AG08395 (cell line): Measurements from ENCODE around the gene TNS3.

Source experiments
- DNase-seq: peaks from one replicate; pipeline ENCODE4 v3.0.0; 2012; ENCODE audit warnings: mixed read lengths, low spot score

Gene TNS3

GRCh38 chr7:47540387-47541350 is 41.2 kb downstream of the TNS3 start:
- no peak for DNase-seq

- no peak for DNase-seq
These were observed 41.9 kb downstream of the TNS3 start for GRCh38 chr7:47540053-47540386.

GRCh38 chr7:47539398-47540052 is 42.4 kb downstream of the TNS3 start:
- DNase-seq = peak; percentile 44

GRCh38 chr7:47538846-47539311 is 43.0 kb downstream of the TNS3 start:
- no peak for DNase-seq

GRCh38 chr7:47537716-47538675 is 43.9 kb downstream of the TNS3 start:
- DNase-seq = no peak

GRCh38 chr7:47536661-47537611 is 45.0 kb downstream of the TNS3 start:
- DNase-seq = peak; percentile 90

GRCh38 chr7:47535704-47536628 is 45.9 kb downstream of the TNS3 start:
- DNase-seq = no peak

DNA sequence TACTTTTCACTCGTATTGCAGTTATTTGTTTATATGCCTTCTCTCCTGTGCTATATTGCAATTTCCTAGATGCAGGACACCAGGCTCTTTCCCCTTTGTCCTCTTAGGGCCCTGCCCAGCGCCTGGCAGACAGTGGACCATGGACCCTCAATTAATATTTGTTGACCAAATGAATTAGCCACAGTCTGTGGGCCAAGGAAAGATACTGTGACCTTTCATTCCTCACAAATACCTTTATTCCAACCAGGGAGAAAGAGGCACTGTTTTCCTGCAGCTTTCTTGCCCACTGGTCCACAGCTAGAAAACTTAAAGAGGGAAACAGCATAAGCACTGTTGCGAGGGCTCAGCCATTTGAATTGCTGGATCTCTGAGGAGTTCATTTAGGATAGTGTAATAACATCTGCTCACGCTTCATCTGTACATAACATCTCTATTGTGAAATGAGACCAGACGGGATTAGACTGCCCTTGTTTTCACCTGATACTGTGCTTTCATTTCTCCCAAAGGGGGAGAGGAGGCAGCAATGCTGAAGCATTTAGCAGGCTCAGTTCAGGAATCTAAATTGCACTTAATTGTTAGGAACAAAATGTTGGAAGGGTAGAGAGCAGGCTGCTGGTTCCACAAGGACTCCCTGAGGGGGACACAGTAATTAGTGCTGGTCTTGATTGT is 46.7 kb downstream of the TNS3 start:
- DNase-seq = no peak

- DNase-seq = no peak
These were observed 47.4 kb downstream of the TNS3 start for GRCh38 chr7:47534322-47535034.

- no peak for DNase-seq
These were observed 50.1 kb downstream of the TNS3 start for GRCh38 chr7:47531584-47532492.

- no peak for DNase-seq
These were observed 51.9 kb downstream of the TNS3 start for GRCh38 chr7:47529826-47530555.

GRCh38 chr7:47529405-47529804 is 52.5 kb downstream of the TNS3 start:
- DNase-seq = no peak

DNA sequence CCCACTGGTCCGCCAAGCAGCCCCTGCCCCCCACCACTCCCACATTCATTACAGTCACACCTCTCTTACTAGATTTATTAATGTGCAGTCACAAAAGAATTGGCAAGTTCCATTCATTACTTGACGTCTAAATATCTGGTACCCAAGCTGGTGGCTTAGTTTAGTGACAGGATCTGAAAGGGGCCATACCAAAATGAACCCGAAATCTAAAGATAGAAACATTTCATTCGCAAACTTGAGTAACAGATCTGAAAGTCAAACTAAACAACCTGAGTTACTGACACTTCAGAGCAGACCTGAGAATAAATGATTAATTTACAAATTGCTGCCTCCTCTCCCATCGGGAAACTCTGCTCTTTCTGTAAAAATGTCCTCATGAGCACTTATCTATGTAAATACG is 53.4 kb downstream of the TNS3 start:
- no peak for DNase-seq

GRCh38 chr7:47526466-47526865 is 55.4 kb downstream of the TNS3 start:
- DNase-seq = no peak

GRCh38 chr7:47525066-47525623 is 56.8 kb downstream of the TNS3 start:
- DNase-seq = no peak

- no peak for DNase-seq
These were observed 58.5 kb downstream of the TNS3 start for GRCh38 chr7:47523401-47523800.
